Loucy (cell line): ENCODE data around the gene ASB2.

ENCODE experiments used
- H2AFZ ChIP-seq: fragments of 200-600 bp; sonication (generic); 2 replicates; pipeline ENCODE4 v1.6.0; 2016; ENCODE audit warnings: antibody characterized with exemption, mild to moderate bottlenecking, low read length, moderate library complexity
- H3F3A ChIP-seq: fragments of 200-600 bp; 2 replicates; pipeline ENCODE4 v1.6.0; 2016; ENCODE audit warnings: antibody characterized with exemption, low read depth, mild to moderate bottlenecking
- H3K27me3 ChIP-seq: fragments of 200-600 bp; sonication (generic); 2 replicates; pipeline ENCODE4 v1.6.1; 2014; ENCODE audit warnings: low read length, mild to moderate bottlenecking; ENCODE audit not compliant: insufficient read depth, poor library complexity, severe bottlenecking
- H3K36me3 ChIP-seq: fragments of 200-600 bp; sonication (generic); 2 replicates; pipeline ENCODE4 v1.6.1; 2016; ENCODE audit warnings: low read length; ENCODE audit not compliant: insufficient read depth
- H3K4me1 ChIP-seq: fragments of 200-600 bp; sonication (generic); 2 replicates; pipeline ENCODE4 v1.5.1; 2014; ENCODE audit warnings: low read length, mild to moderate bottlenecking; ENCODE audit not compliant: insufficient read depth, poor library complexity, severe bottlenecking
- H3K4me2 ChIP-seq: fragments of 200-600 bp; sonication (generic); 2 replicates; pipeline ENCODE4 v1.6.0; 2014; ENCODE audit warnings: antibody characterized with exemption, low read length, low read depth, mild to moderate bottlenecking; ENCODE audit not compliant: poor library complexity, severe bottlenecking
- H3K4me3 ChIP-seq: fragments of 200-600 bp; sonication (generic); 2 replicates; pipeline ENCODE4 v1.5.1; 2014; ENCODE audit warnings: low read length, mild to moderate bottlenecking, mixed read lengths; ENCODE audit not compliant: poor library complexity, severe bottlenecking
- H3K79me2 ChIP-seq: fragments of 200-600 bp; sonication (generic); 2 replicates; pipeline ENCODE4 v1.6.1; 2014; ENCODE audit warnings: low read length; ENCODE audit not compliant: insufficient read depth
- H3K9ac ChIP-seq: fragments of 200-600 bp; sonication (generic); 2 replicates; pipeline ENCODE4 v1.6.0; 2014; ENCODE audit warnings: mild to moderate bottlenecking, low read depth, low read length, moderate library complexity; ENCODE audit not compliant: poor library complexity, severe bottlenecking
- H3K9me2 ChIP-seq: fragments of 200-600 bp; sonication (generic); replicated peaks from 2 replicates; pipeline ENCODE4 v1.6.1; 2016; ENCODE audit warnings: low read depth, low read length, mixed read lengths
- H3K9me3 ChIP-seq: fragments of 200-600 bp; sonication (generic); 2 replicates; pipeline ENCODE4 v1.6.1; 2014; ENCODE audit warnings: mild to moderate bottlenecking, antibody characterized with exemption, low read length, low read depth; ENCODE audit not compliant: insufficient read depth
- H4K20me1 ChIP-seq: fragments of 200-600 bp; sonication (generic); 2 replicates; pipeline ENCODE4 v1.6.0; 2014; ENCODE audit warnings: antibody characterized with exemption, low read length, mild to moderate bottlenecking; ENCODE audit not compliant: insufficient read depth, poor library complexity, severe bottlenecking
- CTCF ChIP-seq: fragments of 200-600 bp; sonication (generic); conservative IDR thresholded peaks from 2 replicates; pipeline ENCODE4 v1.5.1; 2014; ENCODE audit warnings: mild to moderate bottlenecking, antibody characterized with exemption, low read length
- EZH2phosphoT487 ChIP-seq: fragments of 200-600 bp; IDR thresholded peaks from 2 replicates; pipeline ENCODE4 v1.6.1; 2018; ENCODE audit warnings: antibody characterized with exemption, mild to moderate bottlenecking, moderate library complexity, borderline replicate concordance

Gene ASB2

GRCh38 chr14:93977171-93977570 is 801 bp upstream of the ASB2 start:
- TF ChIP-seq EZH2phosphoT487 (no peak), CTCF (no peak)
- H3K9ac ChIP-seq: no peak overlapping the region
- no peak overlapping the region for H2AFZ ChIP-seq
- no peaks in the 10 kb centered on the region for H3F3A ChIP-seq
- H3K4me3 ChIP-seq: no peak overlapping the region
- no peaks in the 10 kb centered on the region for H3K9me2 ChIP-seq
- H3K4me2 ChIP-seq: no peak overlapping the region
- no peaks in the 10 kb centered on the region for H4K20me1 ChIP-seq
- H3K27me3 ChIP-seq: peaks cover 92% of the 10 kb centered on the region
- H3K36me3 ChIP-seq: no peaks in the 10 kb centered on the region
- no peaks in the 10 kb centered on the region for H3K9me3 ChIP-seq
- no peaks in the 10 kb centered on the region for H3K79me2 ChIP-seq
- H3K4me1 ChIP-seq: peaks cover 13% of the 10 kb centered on the region

- Histone ChIP-seq H3K4me1 (peaks cover 16% of the 10 kb centered on the region), H3K9me3 (no peaks in the 10 kb centered on the region), H3K4me2 (peak overlapping the region; percentile 19), H4K20me1 (no peaks in the 10 kb centered on the region), H3K36me3 (no peaks in the 10 kb centered on the region), H2AFZ (no peak overlapping the region), H3F3A (no peaks in the 10 kb centered on the region), H3K27me3 (peaks cover 82% of the 10 kb centered on the region), H3K4me3 (no peak overlapping the region), H3K9me2 (no peaks in the 10 kb centered on the region), H3K79me2 (no peaks in the 10 kb centered on the region), H3K9ac (no peak overlapping the region)
- no peak for TF ChIP-seq EZH2phosphoT487
Measured at GRCh38 chr14:93975791-93976476, 436 bp downstream of the ASB2 start.

- Histone ChIP-seq H3K9ac (no peak overlapping the region), H3K9me3 (no peaks in the 10 kb centered on the region), H3K27me3 (peaks cover 71% of the 10 kb centered on the region), H3K9me2 (no peaks in the 10 kb centered on the region), H3K4me3 (no peak overlapping the region), H3F3A (no peaks in the 10 kb centered on the region), H3K4me1 (peaks cover 19% of the 10 kb centered on the region), H3K36me3 (no peaks in the 10 kb centered on the region), H2AFZ (no peak overlapping the region), H3K4me2 (no peak overlapping the region), H3K79me2 (no peaks in the 10 kb centered on the region), H4K20me1 (no peaks in the 10 kb centered on the region)
- TF ChIP-seq EZH2phosphoT487 (no peak), CTCF (no peak)
Measured at GRCh38 chr14:93974833-93975232, 1.5 kb downstream of the ASB2 start.

GRCh38 chr14:93974299-93974698 is 2.1 kb downstream of the ASB2 start:
- Histone ChIP-seq H3K27me3 (peaks cover 66% of the 10 kb centered on the region), H3K4me1 (peaks cover 19% of the 10 kb centered on the region), H3K9ac (no peak overlapping the region), H3K9me2 (no peaks in the 10 kb centered on the region), H4K20me1 (no peaks in the 10 kb centered on the region), H3K4me2 (no peak overlapping the region), H3K9me3 (no peaks in the 10 kb centered on the region), H3F3A (no peaks in the 10 kb centered on the region), H3K4me3 (no peak overlapping the region), H2AFZ (no peak overlapping the region), H3K79me2 (no peaks in the 10 kb centered on the region), H3K36me3 (no peaks in the 10 kb centered on the region)
- no peak for TF ChIP-seq EZH2phosphoT487
- no peak for TF ChIP-seq CTCF
